H1 (cell line): ENCODE measurements around the gene ZMYND15. TPM values are rescaled to one million over a fixed set of nuclear protein-coding genes. Genes with fewer than 3 reads are reported as not detected.

Experiments
- BACH1 ChIP-seq: IDR thresholded peaks from 2 replicates; pipeline ENCODE4 v1.6.1; 2012; ENCODE audit warnings: low read length, improper control_type of control experiment
- CTCF ChIP-seq, 3 experiments: IDR thresholded peaks; 1 replicate in 2 of 3; 2 replicates in 1 of 3; pipeline versions ENCODE4 v1.5.1 to v1.6.1; 2011; ENCODE audit warnings: low read length in 3 of 3, mild to moderate bottlenecking in 3 of 3, inconsistent platforms in 2 of 3, low read depth in 1 of 3, moderate library complexity in 1 of 3; ENCODE audit not compliant: insufficient read depth in 1 of 3; ENCODE audit errors: control extremely low read depth in 1 of 3
- SAP30 ChIP-seq: fragments of 300-600 bp; sonication (generic); IDR thresholded peaks from 2 replicates; pipeline ENCODE4 v1.7.1; 2012; ENCODE audit warnings: low read length, moderate library complexity, mild to moderate bottlenecking, inconsistent platforms; ENCODE audit not compliant: insufficient read depth, insufficient replicate concordance
- TAF1 ChIP-seq: IDR thresholded peaks from 2 replicates; pipeline ENCODE4 v1.6.1; 2011; ENCODE audit warnings: mild to moderate bottlenecking, low read depth, low read length
- polyA plus RNA-seq, 7 experiments: library from polyadenylated mRNA; depleted of rRNA in 3 of 7; stranded (reverse) in 5 of 7; unstranded in 2 of 7; fragments of >200 nt in 5 of 7; fragments of 200-250 nt in 2 of 7; gene quantifications; 1 replicate in 5 of 7; 2 replicates in 1 of 7; 4 replicates in 1 of 7; pipeline versions ENCODE4 v1.2.1 to v1.2.3, GENCODE V29; 2011 to 2013; ENCODE audit warnings: missing spikeins in 2 of 7, mixed read lengths in 2 of 7
- total RNA-seq: library from RNA; stranded (reverse); fragmentation: NEBNext Ultra II Directional; extraction: Animal tissue kit (Norgen Biotek cat#: 25700); gene quantifications from 2 replicates; pipeline ENCODE4 v1.2.1, GENCODE V29; 2021
- TF ChIP-seq, protein P1 (sequence below): IDR thresholded peaks from 2 replicates; pipeline ENCODE4 v1.6.1; 2012; ENCODE audit warnings: low read length, inconsistent platforms

ZMYND15 gene
- total and polyA plus RNA-seq, 2 of the 8 experiments (the other 6 are each of a cell fraction or from before 2014, with no cell fraction given), result 0.53 to 0.58 TPM

DNA sequence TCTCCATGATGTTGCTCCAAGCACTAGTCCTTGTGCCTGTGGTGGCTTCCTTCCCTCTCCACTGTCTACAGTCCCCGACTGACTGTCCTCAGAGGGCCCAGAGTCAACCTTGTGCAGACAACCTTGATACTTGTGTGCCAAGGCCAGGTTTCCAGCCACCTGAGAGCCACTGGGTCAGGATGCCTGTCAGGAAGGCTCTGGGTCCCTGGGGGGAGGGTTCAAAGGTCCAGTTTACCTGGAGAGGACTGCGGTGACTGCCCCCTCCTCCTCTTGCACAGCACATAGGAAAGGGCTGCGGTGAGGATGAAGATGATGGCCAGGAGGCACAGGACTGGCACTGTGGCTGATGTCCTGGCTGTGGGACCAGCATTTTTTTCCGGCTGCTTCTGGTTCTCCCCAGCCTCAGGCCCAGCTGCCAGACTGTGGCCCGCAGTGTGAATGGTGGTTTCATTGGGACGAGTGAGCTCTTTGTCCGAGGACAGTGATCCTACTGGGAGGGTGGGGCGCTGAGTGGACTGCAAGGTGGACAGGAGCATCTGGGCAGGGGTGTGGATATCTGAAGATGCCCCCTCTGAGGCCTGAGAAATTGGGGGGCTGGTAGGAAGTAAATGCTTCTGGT is 4.7 kb upstream of the ZMYND15 start (continued):
- TF ChIP-seq CTCF (IDR thresholded peaks at IDR 0.05; ENCODE audit: control extremely low read depth in 1 of 3, insufficient read depth in 1 of 3, low read depth in 1 of 3, low read length in 3 of 3), result no peak
- no peak for TF ChIP-seq TAF1
- TF ChIP-seq, protein P1, sequence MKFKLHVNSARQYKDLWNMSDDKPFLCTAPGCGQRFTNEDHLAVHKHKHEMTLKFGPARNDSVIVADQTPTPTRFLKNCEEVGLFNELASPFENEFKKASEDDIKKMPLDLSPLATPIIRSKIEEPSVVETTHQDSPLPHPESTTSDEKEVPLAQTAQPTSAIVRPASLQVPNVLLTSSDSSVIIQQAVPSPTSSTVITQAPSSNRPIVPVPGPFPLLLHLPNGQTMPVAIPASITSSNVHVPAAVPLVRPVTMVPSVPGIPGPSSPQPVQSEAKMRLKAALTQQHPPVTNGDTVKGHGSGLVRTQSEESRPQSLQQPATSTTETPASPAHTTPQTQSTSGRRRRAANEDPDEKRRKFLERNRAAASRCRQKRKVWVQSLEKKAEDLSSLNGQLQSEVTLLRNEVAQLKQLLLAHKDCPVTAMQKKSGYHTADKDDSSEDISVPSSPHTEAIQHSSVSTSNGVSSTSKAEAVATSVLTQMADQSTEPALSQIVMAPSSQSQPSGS, result no peak
- TF ChIP-seq BACH1, result no peak
- TF ChIP-seq SAP30, result no peak
